OCI-LY7 (cell line): Measurements from ENCODE around the gene ISYNA1.

Source experiments
- EZH2phosphoT487 ChIP-seq: fragments of 200-600 bp; sonication (generic); IDR thresholded peaks from 2 replicates; pipeline ENCODE4 v1.6.1; 2018; ENCODE audit warnings: low read depth, borderline replicate concordance, mild to moderate bottlenecking, mixed run types, antibody characterized with exemption, low read length, moderate library complexity, mixed read lengths
- TF ChIP-seq, protein P1 (sequence below): fragments of 200-600 bp; sonication (generic); conservative IDR thresholded peaks from 2 replicates; pipeline ENCODE4 v1.5.1; 2014; ENCODE audit warnings: mild to moderate bottlenecking, antibody characterized with exemption, low read length, moderate library complexity, mixed read lengths

DNA sequence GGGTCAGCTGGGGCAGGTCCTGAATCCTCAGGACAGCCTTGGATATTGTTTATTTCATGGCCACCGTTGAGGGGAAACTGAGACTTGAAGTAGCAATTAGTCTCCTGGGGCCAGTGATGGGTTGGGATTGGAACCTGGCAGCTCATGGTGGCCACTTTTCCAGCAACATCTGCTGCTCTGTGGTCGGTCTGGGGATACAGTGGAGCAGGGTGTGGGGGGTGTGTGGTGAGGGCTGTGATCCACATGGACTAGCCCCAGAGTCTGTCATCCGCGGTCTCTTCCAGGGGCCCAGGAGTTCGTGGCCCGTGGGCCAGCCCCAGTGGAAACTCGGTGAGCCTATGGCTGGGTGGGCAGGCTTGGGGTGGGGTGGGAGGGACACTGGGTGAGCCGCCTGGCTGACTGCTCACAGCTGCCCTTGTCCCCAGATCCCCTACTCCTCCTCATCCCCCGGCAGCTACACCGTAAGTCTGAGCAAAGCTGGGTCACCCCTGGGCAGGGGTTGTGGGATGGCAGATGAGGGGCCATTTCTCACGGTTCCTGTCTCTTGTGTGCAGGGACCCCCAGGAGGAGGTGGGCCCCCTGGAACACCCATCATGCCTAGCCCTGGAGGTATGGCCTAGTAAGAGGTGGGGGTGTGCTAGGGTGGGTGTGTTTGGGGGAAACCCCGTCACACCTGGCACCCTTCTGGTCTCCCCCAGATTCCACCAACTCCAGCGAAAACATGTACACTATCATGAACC, 5.5 kb downstream of the ISYNA1 start:
- TF ChIP-seq, protein P1, sequence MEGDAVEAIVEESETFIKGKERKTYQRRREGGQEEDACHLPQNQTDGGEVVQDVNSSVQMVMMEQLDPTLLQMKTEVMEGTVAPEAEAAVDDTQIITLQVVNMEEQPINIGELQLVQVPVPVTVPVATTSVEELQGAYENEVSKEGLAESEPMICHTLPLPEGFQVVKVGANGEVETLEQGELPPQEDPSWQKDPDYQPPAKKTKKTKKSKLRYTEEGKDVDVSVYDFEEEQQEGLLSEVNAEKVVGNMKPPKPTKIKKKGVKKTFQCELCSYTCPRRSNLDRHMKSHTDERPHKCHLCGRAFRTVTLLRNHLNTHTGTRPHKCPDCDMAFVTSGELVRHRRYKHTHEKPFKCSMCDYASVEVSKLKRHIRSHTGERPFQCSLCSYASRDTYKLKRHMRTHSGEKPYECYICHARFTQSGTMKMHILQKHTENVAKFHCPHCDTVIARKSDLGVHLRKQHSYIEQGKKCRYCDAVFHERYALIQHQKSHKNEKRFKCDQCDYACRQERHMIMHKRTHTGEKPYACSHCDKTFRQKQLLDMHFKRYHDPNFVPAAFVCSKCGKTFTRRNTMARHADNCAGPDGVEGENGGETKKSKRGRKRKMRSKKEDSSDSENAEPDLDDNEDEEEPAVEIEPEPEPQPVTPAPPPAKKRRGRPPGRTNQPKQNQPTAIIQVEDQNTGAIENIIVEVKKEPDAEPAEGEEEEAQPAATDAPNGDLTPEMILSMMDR: no peak
- TF ChIP-seq EZH2phosphoT487: no peak
